Measurements from ENCODE around the gene POGLUT2. TPM values are rescaled to one million over a fixed set of nuclear protein-coding genes. Genes with fewer than 3 reads are reported as not detected.

POGLUT2 gene
- total RNA-seq (ENCODE audit: unreplicated experiment): 15.2 TPM
- long read RNA-seq, transcript KDELC1-201 (10 exons, 2,060 nt): major isoform, 17 of 19 reads
- long read RNA-seq, partial matches to known transcripts: 1 of 19 reads
- long read RNA-seq, other reads (novel, unspliced or antisense): 1 of 19 reads

GRCh38 chr13:102798581-102799425 is at the start of gene POGLUT2, which contains the start of gene BIVM:
TSS of gene POGLUT2 (minus strand) at chr13:102798976. CDS start at chr13:102798670, 306 bp downstream.
TSS of gene BIVM (plus strand) at chr13:102799119. CDS start at chr13:102807268, 8,149 bp downstream.
- H3K27ac Mint-ChIP-seq (ENCODE audit: unreplicated experiment): no peak within 1 kb of the TSS
- no peaks in the 10 kb centered on the region for H3K9me3 Mint-ChIP-seq (ENCODE audit: unreplicated experiment)
- H3K36me3 Mint-ChIP-seq (ENCODE audit: low read depth, unreplicated experiment): no peaks in the 10 kb centered on the region
- H3K4me1 Mint-ChIP-seq (ENCODE audit: unreplicated experiment): no peaks in the 10 kb centered on the region
- peaks cover 9% of the 10 kb centered on the region for H3K27me3 Mint-ChIP-seq (ENCODE audit: unreplicated experiment)
- TF ChIP-seq CTCF (IDR thresholded peaks at IDR 0.05; ENCODE audit: unreplicated experiment): no peak
- peak within 1 kb of the TSS; percentile 97 for H3K4me3 Mint-ChIP-seq (ENCODE audit: unreplicated experiment)
- DNase-seq (ENCODE audit: low spot score): peak; percentile 82

GRCh38 chr13:102847272-102848234 is 48.8 kb upstream of the POGLUT2 start:
- H3K4me3 Mint-ChIP-seq (ENCODE audit: unreplicated experiment): peak overlapping the region; percentile 96
- H3K27me3 Mint-ChIP-seq (ENCODE audit: unreplicated experiment): peaks cover 7% of the 10 kb centered on the region
- no peak for DNase-seq (ENCODE audit: low spot score)
- TF ChIP-seq CTCF (IDR thresholded peaks at IDR 0.05; ENCODE audit: unreplicated experiment): peak; percentile 72
- no peaks in the 10 kb centered on the region for H3K9me3 Mint-ChIP-seq (ENCODE audit: unreplicated experiment)
- H3K27ac Mint-ChIP-seq (ENCODE audit: unreplicated experiment): peak overlapping the region; percentile 81
- H3K4me1 Mint-ChIP-seq (ENCODE audit: unreplicated experiment): peaks cover 28% of the 10 kb centered on the region
- no peaks in the 10 kb centered on the region for H3K36me3 Mint-ChIP-seq (ENCODE audit: low read depth, unreplicated experiment)

- no peak for TF ChIP-seq CTCF (IDR thresholded peaks at IDR 0.05; ENCODE audit: unreplicated experiment)
- H3K27ac Mint-ChIP-seq (ENCODE audit: unreplicated experiment): peak overlapping the region; percentile 81
- H3K27me3 Mint-ChIP-seq (ENCODE audit: unreplicated experiment): peaks cover 7% of the 10 kb centered on the region
- DNase-seq (ENCODE audit: low spot score): no peak
- H3K36me3 Mint-ChIP-seq (ENCODE audit: low read depth, unreplicated experiment): no peaks in the 10 kb centered on the region
- peak overlapping the region; percentile 96 for H3K4me3 Mint-ChIP-seq (ENCODE audit: unreplicated experiment)
- peaks cover 28% of the 10 kb centered on the region for H3K4me1 Mint-ChIP-seq (ENCODE audit: unreplicated experiment)
- no peaks in the 10 kb centered on the region for H3K9me3 Mint-ChIP-seq (ENCODE audit: unreplicated experiment)
Observed at GRCh38 chr13:102846261-102847015, 47.7 kb upstream of the POGLUT2 start.

- Mint-ChIP-seq H3K4me3 (ENCODE audit: unreplicated experiment) (peak within 1 kb of the TSS; percentile 96), H3K9me3 (ENCODE audit: unreplicated experiment) (no peaks in the 10 kb centered on the region), H3K36me3 (ENCODE audit: low read depth, unreplicated experiment) (no peaks in the 10 kb centered on the region), H3K4me1 (ENCODE audit: unreplicated experiment) (peaks cover 28% of the 10 kb centered on the region), H3K27me3 (ENCODE audit: unreplicated experiment) (peaks cover 7% of the 10 kb centered on the region), H3K27ac (ENCODE audit: unreplicated experiment) (peak within 1 kb of the TSS; percentile 81)
- DNase-seq (ENCODE audit: low spot score): peak; percentile 88
- TF ChIP-seq CTCF (IDR thresholded peaks at IDR 0.05; ENCODE audit: unreplicated experiment): no peak
Observed at GRCh38 chr13:102845630-102846260, 47.0 kb upstream of the POGLUT2 start, which contains the start of gene ERCC5. TSS of gene ERCC5 (plus strand) at chr13:102846032. CDS start at chr13:102846267, 235 bp downstream.
